H1 (cell line): ENCODE results near the gene STX2. TPM values are rescaled to one million over a fixed set of nuclear protein-coding genes. Genes with fewer than 3 reads are reported as not detected.

Experiments
- CTCF ChIA-PET: fragments of 300-600 bp; sonication (Branson Sonifier 250); formaldehyde crosslinking; loops from one replicate; lab custom pipeline; 2021; ENCODE audit not compliant: partially characterized antibody; lab: Charles Lee
- POLR2A ChIA-PET: fragments of 300-600 bp; sonication (Branson Sonifier 250); formaldehyde crosslinking; loops from one replicate; lab custom pipeline; 2021; ENCODE audit warnings: inconsistent platforms; ENCODE audit not compliant: partially characterized antibody; lab: Charles Lee
- DNase-seq, 2 experiments: peaks; one replicate each; pipeline versions ENCODE4 v3.0.0 to v3.0.0-alpha.2; 2010 to 2022; ENCODE audit warnings: low spot score in 2 of 2, low read depth in 1 of 2, mixed read lengths in 1 of 2
- FAIRE-seq: peaks from 2 replicates; lab custom pipeline; 2011; peaks lifted over from hg19 to GRCh38; lab: Jason Lieb, UNC
- H2AFZ ChIP-seq: 2 replicates; pipeline ENCODE4 v1.8.1; 2012; ENCODE audit warnings: low read length, inconsistent platforms
- H2AK5ac ChIP-seq: 2 replicates; pipeline ENCODE4 v1.6.1; 2013; ENCODE audit warnings: low read depth, low read length
- H2BK120ac ChIP-seq: replicated peaks from 2 replicates; pipeline ENCODE3; 2013; ENCODE audit warnings: low read depth, low read length, inconsistent platforms
- H2BK12ac ChIP-seq: 2 replicates; pipeline ENCODE4 v1.6.1; 2013; ENCODE audit warnings: low read depth, low read length
- H2BK15ac ChIP-seq: 2 replicates; pipeline ENCODE4 v1.6.1; 2013; ENCODE audit warnings: low read length
- H2BK20ac ChIP-seq: 2 replicates; pipeline ENCODE4 v1.6.1; 2013; ENCODE audit warnings: low read length
- H2BK5ac ChIP-seq: 2 replicates; pipeline ENCODE4 v1.6.1; 2013; ENCODE audit warnings: low read depth, low read length
- H3K14ac ChIP-seq: 2 replicates; pipeline ENCODE4 v1.6.1; 2013; ENCODE audit warnings: inconsistent platforms; ENCODE audit not compliant: insufficient read length
- H3K18ac ChIP-seq: 2 replicates; pipeline ENCODE4 v1.6.1; 2013; ENCODE audit warnings: low read length; ENCODE audit errors: extremely low read depth
- H3K23ac ChIP-seq: 2 replicates; pipeline ENCODE4 v1.6.1; 2013; ENCODE audit warnings: inconsistent platforms; ENCODE audit not compliant: insufficient read length
- H3K23me2 ChIP-seq: 2 replicates; pipeline ENCODE4 v1.6.1; 2013; ENCODE audit warnings: low read depth, low read length
- H3K27ac ChIP-seq: 2 replicates; pipeline ENCODE4 v1.6.1; 2011; ENCODE audit warnings: low read depth, low read length, inconsistent platforms
- H3K27me3 ChIP-seq, 4 experiments: replicated peaks in 1 of 4; 1 replicate in 1 of 4; 2 replicates in 3 of 4; pipeline versions ENCODE4 v1.6.1 to v1.8.1; 2011 to 2013; ENCODE audit warnings: low read length in 3 of 4, mild to moderate bottlenecking in 3 of 4, inconsistent platforms in 2 of 4, mixed read lengths in 2 of 4, moderate library complexity in 1 of 4; ENCODE audit not compliant: control insufficient read depth in 3 of 4, insufficient read depth in 3 of 4; ENCODE audit errors: extremely low read depth in 1 of 4
- H3K36me3 ChIP-seq, 4 experiments: 2 replicates each; pipeline versions ENCODE4 v1.6.1 to v1.8.1; 2011 to 2013; ENCODE audit warnings: mild to moderate bottlenecking in 4 of 4, low read length in 3 of 4, moderate library complexity in 2 of 4, control low read depth in 1 of 4, inconsistent platforms in 1 of 4; ENCODE audit not compliant: insufficient read depth in 4 of 4, control insufficient read depth in 2 of 4
- H3K4ac ChIP-seq: replicated peaks from 2 replicates; pipeline ENCODE3; 2013; ENCODE audit warnings: low read length, low read depth, mixed read lengths, inconsistent platforms; ENCODE audit not compliant: insufficient read length
- H3K4me1 ChIP-seq, 4 experiments: replicated peaks in 1 of 4; 1 replicate in 1 of 4; 2 replicates in 3 of 4; pipeline versions ENCODE4 v1.6.1 to v1.8.1; 2011 to 2013; ENCODE audit warnings: low read length in 3 of 4, inconsistent platforms in 2 of 4, mixed read lengths in 1 of 4; ENCODE audit not compliant: insufficient read depth in 4 of 4, control insufficient read depth in 3 of 4
- H3K4me2 ChIP-seq, 2 experiments: 2 replicates each; pipeline versions ENCODE4 v1.6.1 to v1.8.1; 2011 to 2013; ENCODE audit warnings: low read depth in 2 of 2, low read length in 2 of 2, control low read depth in 1 of 2, inconsistent platforms in 1 of 2, mild to moderate bottlenecking in 1 of 2; ENCODE audit not compliant: insufficient read depth in 1 of 2
- H3K4me3 ChIP-seq, 4 experiments: fragments of 200-600, 300-600 bp in 1 of 4; sonication (generic), shearing (Covaris generic), sonication (Bioruptor Twin) in 1 of 4; 2 replicates each; pipeline versions ENCODE4 v1.5.1 to v1.8.1; 2011 to 2016; ENCODE audit warnings: low read length in 4 of 4, low read depth in 3 of 4, control low read depth in 2 of 4, inconsistent platforms in 2 of 4, mild to moderate bottlenecking in 2 of 4, mixed read lengths in 1 of 4, moderate library complexity in 1 of 4; ENCODE audit not compliant: insufficient read depth in 2 of 4; ENCODE audit errors: extremely low read depth in 1 of 4
- H3K56ac ChIP-seq: replicated peaks from 2 replicates; pipeline ENCODE3; 2013; ENCODE audit warnings: low read depth, mild to moderate bottlenecking, mixed read lengths, low read length, inconsistent platforms; ENCODE audit not compliant: insufficient read length
- H3K79me1 ChIP-seq: 2 replicates; pipeline ENCODE4 v1.6.1; 2013; ENCODE audit warnings: low read depth, low read length, control low read depth
- H3K79me2 ChIP-seq, 2 experiments: 2 replicates each; pipeline versions ENCODE4 v1.6.1 to v1.8.1; 2012 to 2013; ENCODE audit warnings: low read length in 2 of 2, mild to moderate bottlenecking in 2 of 2, inconsistent platforms in 1 of 2; ENCODE audit not compliant: insufficient read depth in 2 of 2, control insufficient read depth in 1 of 2
- H3K9ac ChIP-seq, 4 experiments: replicated peaks in 1 of 4; 1 replicate in 1 of 4; 2 replicates in 3 of 4; pipeline versions ENCODE4 v1.6.1 to v1.8.1; 2011 to 2013; ENCODE audit warnings: low read depth in 3 of 4, low read length in 3 of 4, control low read depth in 2 of 4, mild to moderate bottlenecking in 2 of 4, moderate library complexity in 2 of 4, inconsistent platforms in 1 of 4; ENCODE audit errors: extremely low read depth in 1 of 4
- H3K9me3 ChIP-seq, 2 experiments: 2 replicates each; pipeline versions ENCODE4 v1.6.1 to v1.8.1; 2012 to 2013; ENCODE audit warnings: mild to moderate bottlenecking in 2 of 2, moderate library complexity in 2 of 2, control low read depth in 1 of 2, inconsistent platforms in 1 of 2, low read depth in 1 of 2, low read length in 1 of 2, mixed read lengths in 1 of 2; ENCODE audit not compliant: insufficient read depth in 2 of 2
- H4K20me1 ChIP-seq, 2 experiments: replicated peaks in 1 of 2; 2 replicates each; pipeline versions ENCODE3 to v1.8.1; 2011 to 2013; ENCODE audit warnings: inconsistent platforms in 2 of 2, low read length in 2 of 2, mild to moderate bottlenecking in 1 of 2; ENCODE audit not compliant: insufficient read depth in 2 of 2, control insufficient read depth in 1 of 2
- H4K5ac ChIP-seq: 2 replicates; pipeline ENCODE4 v1.6.1; 2013; ENCODE audit warnings: low read length, low read depth, mixed read lengths, inconsistent platforms; ENCODE audit not compliant: insufficient read length
- H4K8ac ChIP-seq: 2 replicates; pipeline ENCODE4 v1.8.0; 2013; ENCODE audit warnings: mild to moderate bottlenecking, moderate library complexity, low read length, inconsistent platforms; ENCODE audit not compliant: insufficient read depth; ENCODE audit errors: extremely low read depth
- H4K91ac ChIP-seq: replicated peaks from 2 replicates; pipeline ENCODE3; 2013; ENCODE audit warnings: low read length, mixed read lengths, inconsistent platforms; ENCODE audit not compliant: insufficient read length
- CBX8 ChIP-seq: fragments of 300-800, 300-1000 bp; sonication (generic); IDR thresholded peaks from 2 replicates; pipeline ENCODE4 v1.7.1; 2016; ENCODE audit warnings: low read depth, low read length, borderline replicate concordance
- EZH2 ChIP-seq: fragments of 200-600 bp; sonication (generic); IDR thresholded peaks from 2 replicates; pipeline ENCODE4 v1.7.1; 2012; ENCODE audit warnings: low read depth, mild to moderate bottlenecking, moderate library complexity, low read length, inconsistent platforms; ENCODE audit not compliant: severe bottlenecking
- SUZ12 ChIP-seq: fragments of 200-600 bp; sonication (generic); IDR thresholded peaks from 2 replicates; pipeline ENCODE4 v1.6.1; 2012; ENCODE audit warnings: mild to moderate bottlenecking, inconsistent platforms, low read length, moderate library complexity, mixed read lengths
- TAF1 ChIP-seq: IDR thresholded peaks from 2 replicates; pipeline ENCODE4 v1.6.1; 2011; ENCODE audit warnings: mild to moderate bottlenecking, low read depth, low read length
- WGBS, 2 experiments: shearing (Covaris generic) in 1 of 2; methylation state at CpG; one replicate each; pipeline versions ENCODE4 v1.1.6 to v1.1.7; 2013 to 2015; ENCODE audit warnings: low lambda C conversion rate in 2 of 2, mixed read lengths in 2 of 2, inconsistent platforms in 1 of 2, low coverage in 1 of 2, missing lambda C conversion rate in 1 of 2; ENCODE audit not compliant: insufficient replicate concordance in 2 of 2, insufficient coverage in 1 of 2, insufficient read length in 1 of 2; ENCODE audit errors: extremely low coverage in 1 of 2, missing lambda C conversion rate in 1 of 2; 5-methylcytosine and 5-hydroxymethylcytosine counted together
- polyA plus RNA-seq, 7 experiments: library from polyadenylated mRNA; depleted of rRNA in 3 of 7; stranded (reverse) in 5 of 7; unstranded in 2 of 7; fragments of >200 nt in 5 of 7; fragments of 200-250 nt in 2 of 7; gene quantifications; 1 replicate in 5 of 7; 2 replicates in 1 of 7; 4 replicates in 1 of 7; pipeline versions ENCODE4 v1.2.1 to v1.2.3, GENCODE V29; 2011 to 2013; ENCODE audit warnings: missing spikeins in 2 of 7, mixed read lengths in 2 of 7
- total RNA-seq: library from RNA; stranded (reverse); fragmentation: NEBNext Ultra II Directional; extraction: Animal tissue kit (Norgen Biotek cat#: 25700); gene quantifications from 2 replicates; pipeline ENCODE4 v1.2.1, GENCODE V29; 2021
- TF ChIP-seq, protein P1 (sequence below): IDR thresholded peaks from 2 replicates; pipeline ENCODE4 v1.6.1; 2011; ENCODE audit warnings: low read depth, mild to moderate bottlenecking, low read length; ENCODE audit not compliant: insufficient read depth

STX2 gene
- total and polyA plus RNA-seq, 2 of the 8 experiments (the other 6 are each of a cell fraction or from before 2014, with no cell fraction given), result 20.0 to 26.3 TPM

DNA sequence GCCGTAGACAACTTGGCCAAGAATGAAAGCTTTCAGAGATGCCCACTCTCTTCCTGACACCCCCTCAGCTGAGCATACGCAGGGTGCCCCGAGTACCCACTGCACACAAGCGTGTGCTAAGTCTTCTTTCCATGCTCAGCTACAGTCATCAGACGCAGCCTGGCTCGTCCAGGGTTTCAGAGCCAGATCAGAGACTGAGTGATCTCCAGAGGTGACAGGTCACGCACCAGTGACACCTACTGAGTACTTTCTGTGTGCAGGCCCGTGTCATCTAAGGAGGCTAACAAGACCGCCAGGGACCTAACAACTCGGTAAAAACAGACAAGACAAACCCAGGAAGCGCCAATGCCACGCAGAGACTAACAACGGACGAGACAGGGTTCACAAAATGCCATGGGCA, 25.1 kb downstream of the STX2 start:
- ChIA-PET POLR2A (interaction anchor here (1.2 to 2.9 kb wide), 3 partner anchors 56 to 66 kb away, joined by 3 to 13 read pairs (median 3); no protein-coding TSS in a partner anchor), CTCF (interaction anchor here (0.7 to 8.3 kb wide), 11 partner anchors 11 to 189 kb away, joined by 3 to 55 read pairs (median 4); no protein-coding TSS in a partner anchor)
- no peak overlapping the region for H4K5ac ChIP-seq
- H3K4me2 ChIP-seq, result no peak overlapping the region
- peaks cover 0 to 2% of the 10 kb centered on the region in 2 experiments for H4K20me1 ChIP-seq
- H3K4me1 ChIP-seq, result peaks cover 6 to 22% (median 20%) of the 10 kb centered on the region in 4 experiments
- H4K8ac ChIP-seq, result peak overlapping the region; percentile 31; the same call in 1 of the 2 replicates
- H3K23ac ChIP-seq, result no peak overlapping the region
- no peak overlapping the region for H2BK120ac ChIP-seq
- H3K36me3 ChIP-seq, result no peaks in the 10 kb centered on the region; a peak in 2 of 8 replicates
- H2AFZ ChIP-seq, result no peak overlapping the region
- H2BK12ac ChIP-seq, result 0 out of 2 replicates have a peak overlapping the region, but pooled peaks have one; percentile 10
- H3K4me3 ChIP-seq, result no peak overlapping the region
- H3K14ac ChIP-seq, result no peak overlapping the region
- TF ChIP-seq EZH2 (no peak), CBX8 (no peak), SUZ12 (no peak), TAF1 (no peak)
- TF ChIP-seq, protein P1, sequence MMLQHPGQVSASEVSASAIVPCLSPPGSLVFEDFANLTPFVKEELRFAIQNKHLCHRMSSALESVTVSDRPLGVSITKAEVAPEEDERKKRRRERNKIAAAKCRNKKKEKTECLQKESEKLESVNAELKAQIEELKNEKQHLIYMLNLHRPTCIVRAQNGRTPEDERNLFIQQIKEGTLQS, result no peak
- no peak for DNase-seq
- no peak overlapping the region for H3K9ac ChIP-seq
- peak overlapping the region; percentile 88; the same call in 1 of the 2 replicates for H2BK15ac ChIP-seq
- peak overlapping the region; percentile 81 for H2BK5ac ChIP-seq
- H3K79me1 ChIP-seq, result peaks cover 5% of the 10 kb centered on the region; the same call in 1 of the 2 replicates
- H2BK20ac ChIP-seq, result peak overlapping the region; percentile 93; the same call in 1 of the 2 replicates
- no peak overlapping the region for H3K56ac ChIP-seq
- H3K79me2 ChIP-seq, result no peaks in the 10 kb centered on the region; a peak in 1 of 4 replicates
- FAIRE-seq, result no peak
- H3K4ac ChIP-seq, result no peak overlapping the region
- H3K18ac ChIP-seq, result no peak overlapping the region
- peak overlapping the region; percentile 94; the same call in 1 of the 2 replicates for H2AK5ac ChIP-seq
- H3K9me3 ChIP-seq, result no peaks in the 10 kb centered on the region
- 92% methylated on average over 14 of the region's 14 CpGs; no CpG with 5 or more reads in 1 of the 2 experiments for WGBS, 2 experiments
- H3K23me2 ChIP-seq, result no peaks in the 10 kb centered on the region
- no peaks in the 10 kb centered on the region for H3K27me3 ChIP-seq
- peak overlapping the region; percentile 27 for H4K91ac ChIP-seq
- no peak overlapping the region; the same call in 1 of the 2 replicates for H3K27ac ChIP-seq
